HTR-8/SVneo (cell line): ENCODE data around the gene THAP4.
A peak's percentile ranks its signal among the peaks of the same experiment; 100 is the strongest.

Experiments
- DNase-seq: peaks from one replicate; pipeline ENCODE4 v3.0.0; 2011; ENCODE audit warnings: low spot score, mixed read lengths; ENCODE audit not compliant: insufficient read length
- FAIRE-seq: peaks from 2 replicates; lab custom pipeline; 2011; peaks lifted over from hg19 to GRCh38; lab: Jason Lieb, UNC

THAP4 gene

DNA sequence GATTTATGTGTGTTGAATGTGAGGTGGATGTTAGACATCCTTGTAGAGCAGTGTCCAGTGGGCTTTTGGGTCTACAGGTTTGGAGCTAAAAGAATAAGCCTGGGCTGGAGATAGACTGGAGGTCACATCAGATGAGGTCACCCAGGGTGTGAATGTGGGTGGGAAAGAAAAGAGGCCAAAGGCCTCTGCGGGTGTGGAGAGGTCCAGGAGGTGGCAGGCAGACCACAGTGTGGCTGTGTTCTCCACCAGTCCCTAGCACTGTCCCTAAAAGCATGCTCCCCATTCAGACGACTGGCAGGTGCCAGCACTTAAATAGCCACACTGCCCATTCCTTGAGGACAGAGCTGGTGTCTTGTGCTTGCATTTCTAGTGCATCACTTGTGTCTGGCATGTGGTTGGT is 4.7 kb upstream of the THAP4 start:
- FAIRE-seq: no peak
- DNase-seq: no peak

- no peak for FAIRE-seq
Measured at GRCh38 chr2:241640165-241640795, 3.3 kb upstream of the THAP4 start.

GRCh38 chr2:241639385-241639784 is 2.4 kb upstream of the THAP4 start:
- DNase-seq: no peak
- FAIRE-seq: no peak

More at GRCh38 chr2:241640165-241640795, 3.3 kb upstream of the THAP4 start:
- DNase-seq: no peak

DNA sequence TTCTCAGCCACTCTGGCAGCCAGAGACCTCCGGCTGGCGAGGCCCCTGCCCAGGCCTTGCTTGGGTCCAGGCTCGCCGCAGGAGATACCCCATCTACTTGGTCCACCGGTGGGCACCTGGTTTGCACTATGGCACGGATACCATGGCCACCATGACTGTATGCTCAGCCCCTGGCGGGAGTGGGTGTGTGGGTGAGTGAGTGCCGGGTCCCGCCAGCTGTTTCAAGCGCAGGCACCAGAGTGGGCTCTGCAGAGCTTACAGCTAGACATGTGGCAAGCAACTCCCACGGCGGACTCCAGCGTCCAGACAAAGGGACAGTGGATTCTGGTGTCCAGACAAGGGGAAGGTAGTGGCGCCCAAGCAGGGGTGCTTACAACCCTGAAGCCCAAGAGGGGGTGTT is 2.0 kb upstream of the THAP4 start:
- FAIRE-seq (no peak), DNase-seq (no peak)

GRCh38 chr2:241637795-241638660 is 1.1 kb upstream of the THAP4 start:
- DNase-seq (peak; percentile 20), FAIRE-seq (no peak)

GRCh38 chr2:241636182-241637017 is 558 bp downstream of the THAP4 start:
- FAIRE-seq (no peak), DNase-seq (peak; percentile 37)

DNA sequence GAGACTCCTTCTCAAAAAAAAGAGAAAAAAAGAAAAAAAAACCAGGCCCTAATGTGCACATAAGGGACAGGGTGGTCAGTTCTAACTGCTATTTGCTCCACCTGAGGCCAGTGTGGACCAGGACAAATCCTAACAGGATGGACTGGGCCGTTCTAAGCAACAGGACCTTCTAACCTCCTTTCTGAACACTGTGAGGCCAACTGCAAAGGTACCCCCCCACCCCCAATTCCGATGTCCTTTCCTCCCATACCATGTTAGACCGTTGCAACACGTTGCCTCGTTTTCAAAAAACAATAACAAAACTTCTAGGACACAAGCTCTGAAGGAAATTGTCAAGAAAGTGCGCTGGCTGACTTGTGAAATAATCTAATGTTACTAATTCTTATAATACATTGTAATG is 1.2 kb downstream of the THAP4 start:
- no peak for FAIRE-seq
- DNase-seq: no peak

DNA sequence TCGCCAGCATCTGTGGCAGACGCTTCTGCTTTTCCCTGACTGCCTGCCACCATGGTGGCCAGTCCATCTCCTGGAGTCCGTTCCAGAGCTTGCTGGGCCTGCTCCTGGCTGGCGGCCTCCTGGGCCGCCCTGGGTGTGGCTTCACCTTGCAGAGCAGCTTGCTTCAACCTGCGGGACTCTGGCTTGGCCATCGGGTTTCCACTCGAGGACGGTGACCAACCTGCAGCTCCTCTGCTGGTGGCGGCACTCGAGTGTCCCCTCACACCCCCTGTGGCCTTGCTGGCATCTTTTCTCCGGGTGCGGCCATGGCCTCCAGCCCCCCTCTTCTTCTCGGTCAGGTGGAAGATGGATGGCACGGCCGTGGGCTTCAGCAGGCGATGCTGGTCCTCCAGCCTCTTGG is 3.4 kb downstream of the THAP4 start:
- DNase-seq (no peak), FAIRE-seq (no peak)

GRCh38 chr2:241632478-241633325 is 4.3 kb downstream of the THAP4 start:
- no peak for DNase-seq
- no peak for FAIRE-seq

DNA sequence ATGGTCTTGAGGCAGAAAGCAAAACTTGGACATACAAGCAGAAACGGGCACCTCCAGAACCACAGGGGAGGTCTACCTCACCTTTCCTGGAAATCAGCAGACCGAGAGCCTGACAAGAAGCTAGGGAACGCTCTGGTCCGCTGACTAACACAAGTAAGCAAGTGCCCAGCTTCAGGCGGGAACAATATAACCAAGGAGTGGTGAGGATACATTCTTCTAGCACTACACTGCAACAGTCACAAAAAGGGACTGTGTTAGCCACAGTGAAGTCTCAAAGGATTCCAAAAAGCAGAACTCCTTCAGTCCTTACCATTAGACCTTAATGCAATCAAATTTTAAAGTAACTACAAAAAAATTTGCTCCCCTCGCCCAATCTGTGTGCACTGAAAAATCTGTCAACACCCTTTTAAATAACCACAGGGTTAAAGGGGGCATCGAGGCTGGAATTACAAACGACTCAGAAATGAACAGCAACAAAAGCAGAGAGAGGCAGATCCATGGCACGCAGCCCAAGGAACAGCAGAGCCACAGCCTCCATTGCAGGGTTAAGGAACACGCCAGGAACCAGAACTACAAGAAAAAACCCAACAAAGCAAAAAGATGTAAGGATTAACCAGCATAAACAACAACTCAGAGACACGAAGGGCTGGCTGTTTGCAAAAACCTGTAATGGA is 7.1 kb downstream of the THAP4 start:
- no peak for DNase-seq
- FAIRE-seq: no peak

- DNase-seq (no peak), FAIRE-seq (no peak)
Measured at GRCh38 chr2:241627675-241628074, 9.3 kb downstream of the THAP4 start.

- no peak for DNase-seq
Measured at GRCh38 chr2:241620419-241620769, 16.6 kb downstream of the THAP4 start.

DNA sequence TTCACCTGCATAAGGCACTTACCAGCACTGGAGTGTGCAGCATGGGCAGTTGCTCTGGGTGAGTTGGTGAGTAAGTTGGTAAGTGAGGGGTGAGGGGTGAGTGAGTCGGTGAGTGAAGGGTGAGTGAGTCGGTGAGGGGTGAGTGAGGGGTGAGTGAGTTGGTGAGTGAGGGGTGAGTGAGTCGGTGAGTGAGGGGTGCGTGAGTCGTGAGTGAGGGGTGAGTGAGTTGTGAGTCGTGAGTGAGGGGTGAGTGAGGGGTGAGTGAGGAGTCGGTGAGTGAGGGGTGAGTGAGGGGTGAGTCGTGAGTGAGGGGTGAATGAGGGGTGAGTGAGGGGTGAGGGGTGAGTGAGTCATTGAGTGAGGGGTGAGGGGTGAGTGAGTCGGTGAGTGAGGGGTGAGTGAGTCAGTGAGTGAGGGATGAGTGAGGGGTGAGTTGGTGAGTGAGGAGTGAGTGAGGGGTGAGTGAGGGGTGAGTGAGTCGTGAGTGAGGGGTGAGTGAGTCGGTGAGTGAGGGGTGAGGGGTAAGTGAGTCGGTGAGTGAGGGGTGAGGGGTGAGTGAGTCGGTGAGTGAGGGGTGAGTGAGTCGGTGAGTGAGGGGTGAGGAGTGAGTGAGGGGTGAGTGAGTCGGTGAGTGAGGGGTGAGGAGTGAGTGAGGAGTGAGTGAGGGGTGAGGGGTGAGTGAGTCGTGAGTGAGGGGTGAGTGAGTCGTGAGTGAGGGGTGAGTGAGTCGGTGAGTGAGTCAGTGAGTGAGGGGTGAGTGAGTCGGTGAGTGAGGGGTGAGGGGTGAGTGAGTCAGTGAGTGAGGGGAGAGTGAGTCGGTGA is 17.1 kb downstream of the THAP4 start:
- FAIRE-seq (peak; percentile 91), DNase-seq (no peak)

More at GRCh38 chr2:241620419-241620769, 16.6 kb downstream of the THAP4 start:
- no peak for FAIRE-seq

DNA sequence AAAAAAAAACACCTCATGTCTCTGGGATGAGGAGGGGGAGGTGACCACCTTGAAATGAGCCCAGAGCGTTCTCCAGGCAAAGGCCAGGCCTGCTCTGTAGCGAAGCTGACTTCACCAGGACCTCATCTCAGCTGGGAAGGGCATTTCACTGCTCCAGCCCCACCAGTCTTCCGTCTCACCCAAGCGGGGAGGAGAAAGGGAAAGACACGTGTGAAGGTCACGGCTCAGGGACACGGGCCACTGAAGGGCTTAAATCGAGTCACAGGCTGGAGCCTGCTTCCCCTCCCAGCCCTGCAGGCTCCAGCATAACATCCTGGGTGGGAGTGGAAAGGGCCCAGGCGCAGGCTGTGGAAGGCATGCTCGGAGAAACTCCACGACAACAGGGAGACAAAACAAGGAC is 18.1 kb downstream of the THAP4 start:
- FAIRE-seq (no peak), DNase-seq (no peak)

GRCh38 chr2:241618296-241618805 is 18.6 kb downstream of the THAP4 start:
- FAIRE-seq (no peak), DNase-seq (no peak)

DNA sequence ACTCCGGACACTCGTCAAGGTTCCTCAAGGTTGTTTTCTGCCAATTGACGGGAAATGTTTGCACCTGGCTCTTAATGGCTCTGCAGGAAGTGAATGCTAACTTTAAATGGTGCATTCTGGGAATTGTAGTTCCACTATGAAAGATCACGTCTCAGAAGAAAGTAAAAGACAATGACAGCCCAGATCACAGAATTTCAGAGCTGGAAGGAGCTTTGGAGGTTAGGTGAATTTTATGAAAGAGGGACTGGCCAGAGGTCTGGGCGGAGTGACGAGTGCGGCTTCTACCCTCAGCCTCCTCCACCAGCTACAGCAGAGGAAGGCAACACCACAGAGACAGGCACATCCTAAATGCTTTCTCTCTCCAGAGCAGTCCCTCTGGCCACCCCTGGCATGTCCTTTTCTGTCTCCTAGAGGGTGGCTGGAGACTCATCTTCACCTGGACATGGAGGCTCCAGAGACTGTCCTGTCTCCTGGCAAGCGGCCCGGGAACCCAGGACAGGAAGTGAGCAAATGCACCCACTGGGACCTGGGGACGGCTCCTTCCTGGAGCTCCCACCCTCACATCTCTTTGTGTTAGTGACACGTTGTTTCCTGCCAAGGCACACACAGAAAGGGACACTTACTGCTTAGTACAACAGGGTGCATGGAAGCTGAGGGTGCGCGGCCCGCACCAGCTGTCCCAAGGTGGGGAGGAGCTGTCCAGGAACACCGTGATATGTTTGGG is 19.4 kb downstream of the THAP4 start:
- FAIRE-seq (no peak), DNase-seq (no peak)

- FAIRE-seq (no peak), DNase-seq (no peak)
Measured at GRCh38 chr2:241616168-241617125, 20.5 kb downstream of the THAP4 start.
